22Rv1 (cell line): ENCODE measurements around the gene FRK.

Source experiments
- CTCF ChIP-seq: fragments of 450-650 bp; IDR thresholded peaks from 2 replicates; pipeline ENCODE4 v1.5.1; 2017; ENCODE audit warnings: mild to moderate bottlenecking
- ZFX ChIP-seq: fragments of 450-650 bp; IDR thresholded peaks from 2 replicates; pipeline ENCODE4 v1.6.1; 2017; ENCODE audit warnings: antibody characterized with exemption, borderline replicate concordance

DNA sequence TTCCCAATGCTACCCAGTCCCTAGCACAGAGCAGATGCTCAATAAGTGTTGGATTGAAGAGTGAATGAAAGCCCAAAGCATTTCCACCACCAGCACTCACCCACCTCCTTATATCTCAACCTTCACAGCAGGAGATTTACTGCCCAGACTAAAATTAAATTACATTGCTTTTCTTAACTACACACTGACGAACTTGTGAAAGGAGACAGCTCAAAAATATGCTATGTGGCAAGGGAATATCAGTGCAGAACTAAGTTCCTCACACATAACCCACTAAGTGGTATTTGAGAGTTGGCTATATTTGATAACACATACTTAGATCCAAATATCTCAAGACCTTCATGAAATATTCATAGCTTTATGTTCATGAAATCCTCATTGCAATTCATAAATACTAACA is 137.7 kb downstream of the FRK start:
- TF ChIP-seq CTCF (no peak), ZFX (no peak)
